Measurements from ENCODE around the gene TRIM10.
"Not testable (repeated sequence)": the region's sequence is repeated elsewhere in the genome, so short reads cannot be mapped to it uniquely, and the experiment has no call there.

TRIM10 gene

DNA sequence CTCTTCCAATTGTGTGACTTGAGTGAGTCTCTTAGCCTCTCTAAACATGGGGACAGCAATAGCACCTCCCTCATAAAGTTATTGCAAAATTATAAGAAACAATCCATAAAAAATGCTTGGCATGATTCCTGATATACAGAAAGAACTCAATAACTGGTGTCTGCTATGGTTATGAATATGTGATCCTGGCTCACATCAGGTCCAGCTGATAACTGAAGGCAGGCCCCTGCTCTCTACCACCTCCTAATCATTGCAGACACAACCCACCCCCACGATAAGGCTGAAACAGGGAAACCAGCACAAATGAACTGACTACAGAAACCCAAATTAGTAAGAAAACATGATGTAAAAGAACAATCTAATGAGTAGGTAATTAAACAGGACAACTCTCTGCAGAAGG is 7.7 kb upstream of the TRIM10 start:
- no peak for DNase-seq (ENCODE audit: low read depth in 1 of 2, low spot score in 1 of 2)
- no peak for TF ChIP-seq JUND (IDR thresholded peaks at IDR 0.05; ENCODE audit: low read depth)
- in situ Hi-C loops (cut with HindIII; ENCODE audit: low pct_unique_long_range_greater_than_20kb, low sequenced_read_pairs): no loop called here

DNA sequence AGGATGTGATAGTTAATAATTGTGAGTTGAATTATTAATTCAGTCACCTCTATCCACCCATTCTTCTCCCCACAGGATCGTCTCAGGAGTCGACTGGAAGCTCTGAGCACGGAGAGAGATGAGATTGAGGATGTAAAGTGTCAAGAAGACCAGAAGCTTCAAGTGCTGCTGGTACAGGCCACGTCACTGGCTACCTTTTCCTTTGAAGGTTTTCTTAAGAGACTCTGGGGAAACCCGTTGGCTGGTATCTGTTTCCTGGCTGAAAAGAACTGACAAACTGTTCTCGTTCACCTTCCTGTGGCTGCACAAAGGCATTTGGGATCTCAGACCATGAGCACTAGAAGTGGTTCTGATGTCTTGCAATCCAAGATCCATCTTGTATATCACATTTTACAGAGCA is 6.1 kb upstream of the TRIM10 start:
- no peak for DNase-seq (ENCODE audit: low read depth in 1 of 2, low spot score in 1 of 2)
- TF ChIP-seq JUND (IDR thresholded peaks at IDR 0.05; ENCODE audit: low read depth): no peak
- in situ Hi-C loops (cut with HindIII; ENCODE audit: low pct_unique_long_range_greater_than_20kb, low sequenced_read_pairs): no loop called here

DNA sequence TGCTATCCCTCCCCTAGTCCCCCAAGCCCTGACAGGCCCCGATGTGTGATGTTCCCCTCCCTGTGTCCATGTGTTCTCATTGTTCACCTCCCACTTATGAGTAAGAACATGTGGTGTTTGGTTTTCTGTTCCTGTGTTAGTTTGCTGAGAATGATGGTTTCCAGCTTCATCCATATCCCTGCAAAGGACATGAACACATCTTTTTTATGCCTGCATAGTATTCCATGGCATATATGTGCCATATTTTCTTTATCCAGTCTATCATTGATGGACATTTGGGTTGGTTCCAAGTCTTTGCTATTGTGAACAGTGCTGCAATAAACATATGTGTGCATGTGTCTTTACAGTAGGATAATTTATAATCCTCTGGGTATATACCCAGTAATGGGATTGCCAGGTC is 4.2 kb upstream of the TRIM10 start:
- in situ Hi-C loops (cut with HindIII; ENCODE audit: low pct_unique_long_range_greater_than_20kb, low sequenced_read_pairs); DNase-seq (ENCODE audit: low read depth in 1 of 2, low spot score in 1 of 2): not testable (repeated sequence)

DNA sequence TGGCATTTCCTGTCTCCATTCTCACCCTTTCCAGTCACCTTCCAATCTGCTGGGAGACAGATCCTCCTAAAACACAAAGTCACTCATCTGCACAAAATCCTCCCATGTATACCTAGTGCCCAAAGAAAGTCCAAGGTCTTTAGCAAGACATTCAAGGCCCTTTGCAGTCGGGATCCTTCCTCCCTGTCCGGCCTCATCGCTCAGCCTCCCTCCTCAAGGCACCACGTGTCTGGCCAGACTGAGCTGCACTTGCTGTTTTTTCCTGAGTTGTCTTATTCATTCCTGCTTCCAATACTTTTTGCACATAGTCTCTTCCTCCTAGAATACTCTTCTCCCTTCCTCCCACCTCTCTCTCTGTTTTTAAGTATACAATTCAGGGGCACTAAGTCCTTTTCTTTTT is 3.7 kb upstream of the TRIM10 start:
- TF ChIP-seq JUND (IDR thresholded peaks at IDR 0.05; ENCODE audit: low read depth): no peak
- DNase-seq (ENCODE audit: low read depth in 1 of 2, low spot score in 1 of 2): no peak
- in situ Hi-C loops (cut with HindIII; ENCODE audit: low pct_unique_long_range_greater_than_20kb, low sequenced_read_pairs): no loop called here

DNA sequence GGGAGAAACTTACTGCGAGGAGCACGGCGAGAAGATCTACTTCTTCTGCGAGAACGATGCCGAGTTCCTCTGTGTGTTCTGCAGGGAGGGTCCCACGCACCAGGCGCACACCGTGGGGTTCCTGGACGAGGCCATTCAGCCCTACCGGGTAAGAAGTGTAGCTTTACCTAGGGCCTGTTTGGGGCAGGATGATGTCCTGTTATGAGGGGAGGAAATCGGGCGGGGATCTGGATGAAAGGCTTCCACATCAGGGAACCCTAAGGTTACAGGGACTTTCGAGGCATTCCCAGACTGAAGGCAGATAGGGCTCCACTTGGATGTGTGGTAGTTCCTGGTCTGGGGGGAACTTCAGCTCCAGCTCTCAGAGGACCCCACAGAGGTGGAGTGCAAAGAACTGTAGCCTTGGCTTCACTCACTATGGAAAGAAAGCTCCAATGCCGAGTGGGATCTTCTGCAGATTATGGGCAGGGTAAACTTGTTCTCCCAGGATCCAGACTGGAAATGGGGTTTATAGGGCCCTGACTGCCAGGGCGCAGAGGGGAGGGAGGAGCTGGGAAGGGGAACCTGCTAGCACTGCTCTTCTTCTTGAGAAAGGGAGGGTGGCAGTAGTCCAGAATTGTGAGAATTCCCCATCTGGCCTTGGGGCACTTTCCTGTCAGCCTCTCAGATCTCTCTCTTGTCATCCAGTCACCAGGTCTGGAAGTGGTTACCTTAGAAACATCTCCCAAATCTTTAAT is 3.1 kb upstream of the TRIM10 start:
- DNase-seq (ENCODE audit: low read depth in 1 of 2, low spot score in 1 of 2): no peak
- TF ChIP-seq JUND (IDR thresholded peaks at IDR 0.05; ENCODE audit: low read depth): no peak
- in situ Hi-C loops (cut with HindIII; ENCODE audit: low pct_unique_long_range_greater_than_20kb, low sequenced_read_pairs): no loop called here

DNA sequence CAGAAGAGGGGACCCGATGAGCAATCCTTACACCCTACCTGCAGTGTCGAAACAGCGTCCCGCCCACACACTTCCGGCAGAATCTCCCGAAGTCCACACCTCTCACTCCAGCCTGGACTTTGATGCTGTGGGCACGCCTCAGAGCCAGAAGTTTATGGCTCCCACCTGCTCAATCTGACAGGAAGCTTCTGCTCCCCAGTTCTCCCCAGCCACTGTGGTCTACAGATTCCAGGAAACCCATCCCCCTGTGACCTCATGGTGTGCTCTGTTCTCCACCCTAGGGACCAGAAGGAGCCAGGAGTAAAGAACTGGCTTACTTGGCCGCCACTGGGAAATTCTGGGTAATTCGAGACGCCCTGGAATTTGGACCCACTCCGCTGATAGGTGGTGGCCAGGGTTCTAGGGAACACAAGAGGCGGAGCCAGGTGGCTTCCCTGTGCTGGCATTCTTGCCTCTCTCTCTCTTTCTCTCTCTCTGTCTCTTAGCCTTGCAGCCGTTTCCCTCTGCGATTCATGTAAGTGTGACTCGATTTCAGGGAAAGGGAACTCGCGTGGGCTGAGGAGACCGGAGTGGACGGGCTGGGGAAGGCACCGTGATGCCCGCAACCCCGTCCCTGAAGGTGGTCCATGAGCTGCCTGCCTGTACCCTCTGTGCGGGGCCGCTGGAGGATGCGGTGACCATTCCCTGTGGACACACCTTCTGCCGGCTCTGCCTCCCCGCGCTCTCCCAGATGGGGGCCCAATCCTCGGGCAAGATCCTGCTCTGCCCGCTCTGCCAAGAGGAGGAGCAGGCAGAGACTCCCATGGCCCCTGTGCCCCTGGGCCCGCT is 2.3 kb upstream of the TRIM10 start, which contains the start of gene TRIM15:
TRIM15 (plus strand) TSS at position 457 of the 828 bp plus-strand sequence; CDS start at position 596, 139 bp downstream.
- TF ChIP-seq JUND (IDR thresholded peaks at IDR 0.05; ENCODE audit: low read depth): no peak
- in situ Hi-C loops (cut with HindIII; ENCODE audit: low pct_unique_long_range_greater_than_20kb, low sequenced_read_pairs): no loop called here
- peak in 1 of 2 experiments; percentile 20 for DNase-seq (ENCODE audit: low read depth in 1 of 2, low spot score in 1 of 2)

DNA sequence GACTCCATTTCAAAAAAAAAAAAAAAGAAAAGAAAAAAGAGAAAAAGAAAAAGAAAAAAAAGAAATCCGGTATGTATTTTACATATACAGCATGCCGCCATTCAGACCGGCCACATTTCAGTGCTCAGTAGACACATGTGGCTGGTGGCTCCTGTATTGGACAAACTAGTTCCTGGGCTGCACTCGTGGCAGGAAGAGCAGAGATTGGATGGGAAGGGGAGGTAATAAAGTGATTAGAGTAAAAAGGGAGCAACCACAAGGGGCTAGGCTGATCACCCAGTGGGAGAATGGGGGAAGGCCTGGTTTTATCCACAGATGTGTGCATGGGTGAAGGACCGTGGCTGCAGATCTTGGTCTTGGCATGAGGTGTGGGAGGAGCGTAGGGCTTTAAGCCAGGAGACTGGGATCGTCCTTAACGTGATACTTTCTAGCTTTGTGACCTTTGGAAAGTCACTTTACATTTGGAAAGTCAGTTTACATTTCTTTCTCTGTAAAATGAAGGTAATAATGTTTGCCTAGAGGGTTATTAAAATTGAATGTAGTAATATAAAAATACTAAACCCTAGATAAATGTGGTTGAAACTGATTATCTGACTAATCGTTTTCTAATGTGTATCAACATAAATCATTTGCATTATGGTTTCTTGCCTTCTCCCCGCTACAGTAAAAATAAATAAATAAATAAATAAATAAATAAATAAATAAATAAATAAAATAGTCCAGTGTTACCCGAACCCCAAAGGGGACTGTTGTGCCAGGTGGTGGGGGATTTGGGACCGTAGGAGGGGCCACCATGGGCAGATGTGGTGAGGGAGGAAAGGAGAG is 1.5 kb upstream of the TRIM10 start:
- in situ Hi-C loops (cut with HindIII; ENCODE audit: low pct_unique_long_range_greater_than_20kb, low sequenced_read_pairs): no loop called here
- no peak for TF ChIP-seq JUND (IDR thresholded peaks at IDR 0.05; ENCODE audit: low read depth)

DNA sequence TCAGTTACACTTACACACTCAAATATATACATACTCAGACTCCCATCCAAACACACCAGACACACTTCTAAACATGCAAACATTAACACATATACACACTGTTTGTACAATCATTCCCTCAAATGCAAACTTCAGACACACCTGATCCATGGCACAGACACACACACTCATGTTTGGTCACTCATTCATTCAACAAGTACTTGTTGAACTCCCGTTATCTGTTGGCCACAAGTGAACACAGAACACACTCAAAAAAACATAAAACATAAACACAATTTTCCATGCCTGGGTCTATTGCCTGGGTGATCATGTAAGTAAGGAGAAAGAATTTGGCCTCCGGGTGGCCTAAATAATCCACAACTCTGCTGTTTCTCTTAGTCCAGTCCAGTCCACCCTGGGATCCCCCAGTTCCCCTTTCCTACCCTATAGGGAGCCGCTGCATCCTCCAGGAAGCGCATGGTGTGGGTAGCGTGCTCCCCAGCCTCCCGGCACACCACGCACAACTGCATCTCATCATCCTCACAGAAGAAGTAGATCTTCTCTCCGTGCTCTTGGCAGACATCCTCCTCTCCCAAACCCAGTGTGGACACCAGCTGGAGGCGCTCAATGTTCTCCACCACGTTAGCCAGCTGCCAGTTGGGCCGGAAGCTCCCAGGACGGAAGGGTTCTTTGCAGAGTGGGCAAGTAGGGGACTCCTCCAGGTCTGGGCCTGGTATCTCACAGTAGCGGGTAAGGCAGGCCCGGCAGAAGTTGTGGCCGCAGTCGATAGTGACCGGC is 815 bp downstream of the TRIM10 start:
- in situ Hi-C loops (cut with HindIII; ENCODE audit: low pct_unique_long_range_greater_than_20kb, low sequenced_read_pairs): no loop called here
- no peak for DNase-seq (ENCODE audit: low read depth in 1 of 2, low spot score in 1 of 2)

More for the DNA sequence above, 1.5 kb upstream of the TRIM10 start:
- no peak for DNase-seq (ENCODE audit: low read depth in 1 of 2, low spot score in 1 of 2)

DNA sequence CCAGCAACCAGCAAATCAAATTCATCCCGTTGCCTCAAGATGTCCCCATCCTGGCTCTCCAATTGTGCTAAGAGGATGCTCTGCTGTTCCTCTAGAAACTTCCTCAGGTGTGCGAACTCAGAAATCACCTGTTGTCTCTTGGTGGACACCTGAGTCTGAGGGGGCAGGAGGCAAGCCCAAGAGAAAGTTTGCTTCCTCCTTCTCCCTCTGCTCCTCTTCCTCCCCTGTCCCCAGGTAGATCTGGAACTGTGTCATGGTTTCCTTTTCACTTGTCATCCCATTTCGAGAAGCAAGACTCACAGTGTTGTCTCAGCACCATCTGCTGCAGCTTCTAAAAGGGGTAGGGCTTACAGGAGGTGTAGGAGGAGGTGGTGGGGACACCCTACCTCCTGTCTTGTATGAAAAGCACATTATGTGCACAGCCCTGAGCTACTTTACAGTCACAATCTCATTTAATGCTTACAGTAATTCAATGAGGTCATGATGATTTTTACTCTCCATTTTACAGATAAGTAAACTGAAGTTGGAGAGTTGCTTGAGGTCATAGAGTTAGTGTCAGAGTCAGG is 2.5 kb downstream of the TRIM10 start:
- TF ChIP-seq JUND (IDR thresholded peaks at IDR 0.05; ENCODE audit: low read depth): no peak
- in situ Hi-C loops (cut with HindIII; ENCODE audit: low pct_unique_long_range_greater_than_20kb, low sequenced_read_pairs): no loop called here
- DNase-seq (ENCODE audit: low read depth in 1 of 2, low spot score in 1 of 2): no peak

More for the DNA sequence above, 815 bp downstream of the TRIM10 start:
- TF ChIP-seq JUND (IDR thresholded peaks at IDR 0.05; ENCODE audit: low read depth): no peak

DNA sequence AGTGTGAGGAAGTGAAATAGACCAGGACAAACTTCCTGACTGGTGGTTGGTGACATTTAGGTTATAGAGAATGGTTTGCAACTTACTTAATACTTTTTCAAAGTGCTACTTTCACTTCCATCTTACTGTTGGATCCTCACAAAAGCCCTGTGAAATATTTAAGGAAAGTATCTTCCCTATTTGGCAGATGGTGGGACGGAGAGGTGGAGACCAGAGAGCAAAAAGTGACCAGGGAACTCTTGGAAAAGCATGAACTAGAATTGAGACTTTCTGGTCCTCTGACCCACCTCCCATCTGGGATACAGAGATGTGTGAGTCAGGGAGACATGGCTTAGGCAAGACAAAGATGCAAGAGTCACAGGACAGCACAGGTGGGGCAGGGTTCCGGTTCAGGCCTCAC is 3.0 kb downstream of the TRIM10 start:
- in situ Hi-C loops (cut with HindIII; ENCODE audit: low pct_unique_long_range_greater_than_20kb, low sequenced_read_pairs): no loop called here
- DNase-seq (ENCODE audit: low read depth in 1 of 2, low spot score in 1 of 2): no peak
- no peak for TF ChIP-seq JUND (IDR thresholded peaks at IDR 0.05; ENCODE audit: low read depth)

DNA sequence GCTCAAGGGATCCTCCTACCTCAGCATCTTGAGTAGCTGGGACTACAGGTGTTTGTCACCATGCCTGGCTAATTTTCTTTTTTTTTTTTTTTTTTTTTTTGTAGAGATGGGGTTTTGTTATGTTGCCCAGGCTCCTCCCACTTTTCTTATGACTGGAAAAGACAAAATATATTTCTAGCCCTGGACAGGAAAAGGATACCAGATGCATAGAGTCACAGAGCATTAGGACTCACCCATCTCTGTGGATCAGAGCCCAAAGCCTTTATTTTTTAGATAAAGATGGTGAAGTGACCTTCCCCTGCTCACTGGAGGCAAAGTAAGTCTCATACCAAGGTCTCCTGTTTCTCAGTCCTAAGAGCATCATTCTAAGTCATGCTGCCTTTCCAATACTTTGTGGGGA is 3.4 kb downstream of the TRIM10 start:
- no peak for DNase-seq (ENCODE audit: low read depth in 1 of 2, low spot score in 1 of 2)

DNA sequence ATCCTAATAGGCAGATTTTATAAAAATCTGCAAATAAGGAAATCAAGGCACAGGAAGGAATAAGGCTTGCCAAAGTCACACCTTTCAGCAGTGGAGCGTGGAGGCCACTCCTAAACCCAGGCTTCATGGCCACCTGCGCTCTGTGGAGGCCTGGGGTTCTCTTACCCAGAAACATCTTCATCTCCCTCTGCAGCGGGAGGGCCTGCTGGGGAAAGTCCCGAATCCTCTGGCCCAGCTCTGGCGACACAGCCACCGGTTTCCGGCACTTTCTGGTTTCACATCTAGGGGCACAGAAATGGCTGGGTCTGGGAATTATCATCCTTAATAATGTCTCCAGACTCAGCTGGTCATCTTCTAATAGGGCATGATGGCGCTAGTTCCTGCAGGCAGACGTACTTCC is 4.2 kb downstream of the TRIM10 start:
- TF ChIP-seq JUND (IDR thresholded peaks at IDR 0.05; ENCODE audit: low read depth): no peak
- no peak for DNase-seq (ENCODE audit: low read depth in 1 of 2, low spot score in 1 of 2)
- in situ Hi-C loops (cut with HindIII; ENCODE audit: low pct_unique_long_range_greater_than_20kb, low sequenced_read_pairs): no loop called here

More for the DNA sequence above, 3.4 kb downstream of the TRIM10 start:
- in situ Hi-C loops (cut with HindIII; ENCODE audit: low pct_unique_long_range_greater_than_20kb, low sequenced_read_pairs): no loop called here
- TF ChIP-seq JUND (IDR thresholded peaks at IDR 0.05; ENCODE audit: low read depth): no peak

All from T47D (cell line).